Nucleus accumbens (tissue), 56 donors: ENCODE results near the gene HOXA2.

Experiments used
- DNase-seq, 56 donors: peaks; one replicate each; lab custom pipeline; 2025; lab: John Stamatoyannopoulos, UW

HOXA2 gene

DNA sequence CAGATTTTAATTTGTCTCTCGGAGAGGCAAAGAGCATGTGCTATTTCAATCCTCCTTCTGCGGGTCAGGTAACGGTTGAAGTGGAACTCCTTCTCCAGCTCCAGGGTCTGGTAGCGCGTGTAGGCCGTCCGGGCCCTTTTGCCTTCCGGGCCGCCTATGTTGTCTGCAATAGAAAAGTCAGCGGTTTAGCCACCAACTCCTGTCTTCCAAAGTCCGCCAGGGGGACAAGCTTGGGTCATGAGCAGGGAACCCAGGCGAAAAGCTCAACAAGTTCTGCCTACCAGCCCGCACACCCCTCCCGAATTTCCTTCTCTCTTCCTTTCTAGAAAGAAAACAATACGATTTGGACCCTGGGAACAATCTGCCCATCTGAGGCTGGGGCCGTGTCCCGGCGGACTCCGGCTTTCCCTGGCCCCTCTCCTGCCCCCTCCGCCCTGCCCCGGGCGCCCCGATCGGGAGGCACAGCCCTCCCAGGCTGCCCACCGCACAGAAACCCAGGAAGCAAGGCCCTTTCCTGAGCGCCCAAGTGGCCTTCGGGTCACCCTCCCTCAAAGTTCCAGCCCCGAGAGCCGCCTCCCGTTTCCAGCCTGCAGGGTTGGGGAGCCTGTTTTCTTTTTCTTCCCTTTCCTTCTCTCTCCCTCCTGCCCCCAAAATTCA lies 39.6 kb upstream of the HOXA2 start:
- DNase-seq: no peak

DNA sequence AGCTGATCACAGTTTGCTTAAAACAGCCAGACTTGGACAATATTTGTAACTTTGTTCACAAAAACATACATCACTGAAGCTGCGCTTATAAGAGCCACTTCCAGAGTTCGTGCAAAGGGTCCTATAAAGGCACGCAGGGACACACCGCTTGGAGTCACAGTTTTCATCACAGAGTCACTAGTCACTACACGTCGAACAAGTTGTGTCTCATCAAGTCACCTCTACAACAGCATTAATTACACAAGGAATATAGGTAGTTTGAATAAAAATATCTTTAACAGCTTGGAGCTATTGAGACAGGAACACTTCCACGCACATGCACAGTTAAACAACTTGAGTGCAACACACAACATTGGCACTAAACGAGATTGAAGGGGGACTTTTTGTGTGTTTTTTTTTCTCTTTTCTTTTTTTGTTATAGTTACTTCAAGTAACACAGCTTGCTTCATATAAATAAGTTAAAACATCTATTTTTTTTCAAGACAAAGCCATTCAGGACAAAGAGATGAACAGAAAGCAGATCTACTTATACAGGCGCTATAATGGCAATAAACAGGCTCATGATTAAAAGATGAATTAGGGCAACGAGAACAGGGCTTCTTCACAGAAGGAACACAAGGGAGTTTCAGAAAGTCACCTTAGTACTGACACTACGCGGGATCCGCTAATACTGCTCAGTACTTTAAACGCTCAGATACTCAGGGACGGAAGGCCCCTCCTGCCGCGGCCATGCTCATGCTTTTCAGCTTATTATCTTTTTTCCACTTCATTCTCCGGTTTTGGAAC lies 38.8 kb upstream of the HOXA2 start:
- DNase-seq: no peak

DNA sequence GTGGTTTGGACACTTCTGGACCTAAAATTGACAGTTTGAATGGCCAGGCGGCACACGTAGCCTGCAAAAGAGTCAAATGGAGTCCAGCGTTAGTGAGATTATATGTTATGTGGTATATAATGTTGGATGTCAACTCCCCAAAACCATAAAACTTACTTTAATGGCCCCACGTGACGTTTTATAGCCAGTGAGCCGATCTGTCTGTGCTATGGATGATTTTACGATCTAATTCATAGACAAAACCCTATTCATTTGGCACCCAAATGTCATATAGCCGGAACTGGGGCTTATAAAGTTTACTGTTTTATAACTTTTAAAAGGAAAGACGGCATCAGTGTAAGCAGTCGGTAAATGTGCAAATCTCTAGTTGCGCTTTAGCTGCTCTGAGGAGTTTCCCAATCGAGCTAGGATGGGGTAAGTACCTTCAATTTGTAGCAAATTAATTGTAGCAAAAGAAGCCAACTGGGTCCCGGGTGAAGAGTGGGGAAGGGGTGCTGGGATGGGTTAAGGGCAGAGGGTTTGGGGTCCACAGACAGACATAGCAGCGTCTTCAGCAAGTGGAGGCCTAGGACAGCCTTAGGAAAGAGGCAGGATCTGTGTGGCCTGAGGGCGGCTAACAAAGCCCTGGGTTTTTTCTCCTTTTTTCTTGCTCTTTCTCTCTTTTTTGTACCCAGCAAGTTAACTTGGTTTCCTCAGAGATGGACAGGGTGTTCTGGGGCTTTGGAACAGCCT lies 37.8 kb upstream of the HOXA2 start:
- no peak for DNase-seq

DNA sequence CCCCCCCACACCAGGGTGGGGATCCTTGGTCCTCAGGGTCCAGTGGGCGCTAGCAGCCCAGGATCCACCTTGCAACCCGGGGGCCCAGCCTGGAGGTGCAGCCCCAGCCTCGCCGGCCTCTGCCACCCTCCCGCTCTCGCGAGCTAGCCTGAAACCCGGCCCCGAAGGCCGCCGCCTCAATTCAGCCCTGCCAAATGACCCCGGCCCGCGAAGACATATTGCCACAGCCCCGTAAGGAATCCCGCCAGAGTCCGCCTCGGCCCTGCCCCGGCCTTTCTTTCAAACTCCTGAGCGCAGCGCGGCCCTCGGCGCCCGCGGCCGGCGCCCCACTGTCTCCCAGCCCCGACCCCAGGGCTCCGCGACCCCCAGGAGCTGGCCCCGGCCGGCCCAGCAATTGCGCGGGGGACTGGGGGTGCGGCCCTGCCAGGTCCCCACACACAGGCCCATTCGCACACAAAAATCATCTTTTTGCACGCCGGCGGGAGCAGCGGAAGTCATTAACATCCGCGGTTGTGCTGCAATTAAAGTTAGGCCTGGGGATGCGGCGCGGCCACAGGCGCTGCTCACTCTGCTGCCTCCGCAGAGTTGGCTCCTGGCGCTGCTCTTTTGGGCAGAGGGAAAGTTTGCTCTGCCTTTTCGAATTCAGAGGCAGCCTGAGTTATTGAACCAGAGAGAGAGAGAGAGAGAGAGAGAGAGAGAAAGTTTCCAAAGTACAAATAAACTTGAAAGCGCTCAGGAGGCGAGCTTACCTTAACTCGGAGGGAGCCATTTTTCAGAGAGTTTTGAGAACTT lies 37.0 kb upstream of the HOXA2 start:
- DNase-seq: no peak

DNA sequence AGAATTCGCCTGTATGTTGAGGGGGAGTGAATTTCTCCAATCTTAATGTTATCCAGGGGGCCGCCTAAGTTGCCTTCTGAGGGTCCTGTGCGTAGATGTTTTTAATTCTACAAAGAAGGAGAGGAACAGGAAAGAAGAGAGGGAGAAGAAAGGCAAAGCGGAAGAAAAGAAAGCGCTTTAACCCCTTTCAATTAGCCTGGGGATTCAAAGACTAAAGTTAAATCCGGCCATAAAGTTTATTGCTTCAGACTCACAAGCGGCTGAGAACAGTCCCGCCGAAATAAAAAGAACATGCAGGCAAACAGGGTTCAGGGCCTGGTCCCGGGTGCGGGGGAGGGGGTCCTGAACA lies 36.5 kb upstream of the HOXA2 start:
- no peak for DNase-seq

DNA sequence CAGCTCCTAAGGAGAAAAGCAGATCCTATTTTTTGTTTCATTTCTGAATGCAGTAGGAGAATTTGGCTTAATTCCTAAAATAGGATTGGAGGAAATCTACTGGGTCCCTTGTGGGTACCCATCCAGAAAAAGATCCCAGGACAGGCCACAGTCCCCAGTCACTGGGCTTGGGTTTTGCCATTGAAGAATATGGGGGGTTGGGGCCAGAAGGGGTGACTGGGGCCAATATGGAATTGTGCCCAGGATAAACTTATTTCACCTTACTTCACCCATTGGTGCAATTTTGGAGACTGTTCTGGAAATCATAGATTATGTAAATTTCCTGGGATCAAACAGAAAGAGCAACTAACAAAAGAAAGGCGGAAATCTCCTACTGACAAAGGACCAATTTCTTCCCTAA lies 36.0 kb upstream of the HOXA2 start:
- no peak for DNase-seq

DNA sequence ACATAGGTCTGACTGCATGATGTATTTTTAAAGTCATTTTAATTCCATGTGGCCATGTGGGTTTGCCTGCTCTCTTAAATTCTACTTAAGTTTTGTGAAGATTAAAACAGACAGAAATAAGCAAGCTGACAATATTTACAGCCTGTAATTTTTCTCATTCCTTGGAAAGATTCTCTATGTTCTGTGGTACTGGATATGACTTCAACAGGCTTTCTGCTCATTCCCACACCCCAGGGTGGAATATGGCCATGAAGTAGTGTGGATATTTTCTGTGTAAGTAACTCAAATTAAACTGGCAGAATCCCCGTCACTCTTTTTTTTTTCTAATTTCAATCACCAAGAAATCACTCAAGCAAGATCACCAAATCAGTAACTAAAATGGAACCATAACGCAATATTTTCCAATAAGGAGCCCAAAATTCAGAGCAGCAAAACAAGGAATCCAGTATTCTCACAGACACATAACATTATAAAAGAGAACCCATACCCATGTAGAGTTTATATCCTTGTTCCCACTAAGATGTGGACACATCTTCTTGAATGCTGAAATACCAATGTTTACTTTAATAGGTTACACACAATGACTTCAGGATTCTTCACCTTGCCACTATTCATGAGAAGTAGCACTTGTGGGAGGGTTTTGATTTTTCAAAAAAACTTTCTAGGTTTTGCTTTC lies 35.3 kb upstream of the HOXA2 start:
- no peak for DNase-seq

DNA sequence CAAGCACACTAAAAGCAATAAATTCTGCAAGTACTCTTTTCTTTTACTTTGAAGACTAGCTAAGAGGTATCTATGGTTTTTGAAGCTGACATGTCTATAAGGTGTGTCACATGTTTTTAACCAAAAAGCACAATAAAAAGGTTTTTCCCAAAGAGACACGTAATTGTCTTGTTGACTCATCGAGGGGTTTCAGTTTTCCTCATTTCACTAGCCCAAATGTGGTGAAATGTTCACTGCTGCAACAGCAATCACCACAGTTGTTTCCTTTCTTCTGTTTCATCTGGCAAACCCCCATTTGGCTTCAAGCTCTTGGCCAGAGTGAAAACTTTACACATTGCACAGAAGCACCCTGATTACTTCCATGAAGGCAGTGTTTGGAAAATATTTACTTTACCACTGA lies 31.9 kb upstream of the HOXA2 start:
- DNase-seq: no peak

DNA sequence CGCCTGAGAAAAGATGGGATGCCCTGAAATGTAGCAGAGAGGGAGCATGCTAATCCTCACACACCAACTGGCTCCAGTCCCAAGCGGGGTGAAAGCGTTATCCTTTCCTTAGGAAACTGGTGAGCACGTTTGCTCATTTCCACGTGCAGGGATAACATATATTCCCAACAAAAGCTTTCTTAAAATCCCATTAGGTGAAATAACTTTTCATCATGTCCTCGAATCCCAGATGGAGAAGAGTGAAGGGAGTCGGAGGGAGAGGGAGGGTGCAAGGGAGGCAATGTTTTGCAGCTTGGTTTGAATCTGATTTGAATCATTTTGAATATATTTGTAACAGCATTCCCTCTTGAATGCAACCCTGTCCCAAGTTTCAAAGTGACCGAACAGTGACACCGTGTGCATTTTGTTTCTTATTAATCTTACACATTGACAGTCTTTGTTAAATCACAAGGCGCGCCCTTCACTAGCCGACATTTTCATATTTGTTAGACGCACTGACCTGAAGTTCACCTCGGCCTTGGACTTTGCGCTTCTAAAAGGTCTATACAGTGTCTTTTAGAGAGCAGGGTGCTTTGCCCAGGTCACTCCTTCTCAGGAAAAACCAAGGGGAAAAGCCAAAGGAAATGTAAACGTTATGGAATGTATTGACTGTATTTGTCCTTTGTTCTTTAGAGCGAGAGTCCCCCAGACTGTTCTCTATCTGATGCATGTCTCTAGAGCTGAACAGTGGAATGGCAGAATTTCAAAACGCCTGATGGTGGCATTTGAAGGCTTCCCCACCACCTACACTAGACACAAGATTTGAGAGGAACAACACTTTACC lies 31.1 kb upstream of the HOXA2 start:
- DNase-seq: no peak

DNA sequence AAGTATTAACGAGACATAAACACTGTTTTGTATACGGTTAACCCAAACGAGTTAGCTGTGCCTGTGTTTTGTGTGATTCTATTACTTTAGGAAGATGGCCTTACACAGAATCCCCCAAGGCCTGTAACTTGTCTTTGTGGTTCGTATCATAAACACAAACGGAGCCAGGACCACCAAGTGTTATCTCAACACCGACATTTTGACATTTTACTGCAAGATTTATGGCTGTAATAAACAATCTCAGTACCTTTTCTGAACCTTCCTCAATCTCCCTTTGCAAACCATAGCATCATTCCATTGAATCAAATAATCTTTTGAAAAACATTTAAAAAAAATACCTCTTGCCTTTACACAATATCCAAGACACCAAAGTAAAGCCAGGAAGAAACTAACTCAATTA lies 30.5 kb upstream of the HOXA2 start:
- DNase-seq: no peak

DNA sequence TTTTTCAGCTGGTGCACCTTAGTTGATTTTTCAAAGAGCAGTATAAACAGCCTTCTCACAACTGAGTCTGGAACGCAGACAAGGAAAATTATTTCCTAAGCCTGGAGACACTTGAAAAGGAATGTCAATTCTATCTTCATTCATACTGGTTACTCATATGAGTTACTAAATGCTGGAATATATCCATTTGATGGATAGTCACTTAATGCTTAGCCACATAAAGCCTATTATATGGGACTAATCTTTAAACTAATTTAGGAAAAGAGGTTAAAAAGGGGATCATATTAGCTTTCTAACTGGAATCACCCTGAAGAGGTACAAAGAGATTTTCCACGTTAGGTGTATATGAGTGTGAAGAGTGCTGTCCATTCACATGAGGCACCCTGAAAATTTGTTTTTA lies 29.7 kb upstream of the HOXA2 start:
- no peak for DNase-seq

DNA sequence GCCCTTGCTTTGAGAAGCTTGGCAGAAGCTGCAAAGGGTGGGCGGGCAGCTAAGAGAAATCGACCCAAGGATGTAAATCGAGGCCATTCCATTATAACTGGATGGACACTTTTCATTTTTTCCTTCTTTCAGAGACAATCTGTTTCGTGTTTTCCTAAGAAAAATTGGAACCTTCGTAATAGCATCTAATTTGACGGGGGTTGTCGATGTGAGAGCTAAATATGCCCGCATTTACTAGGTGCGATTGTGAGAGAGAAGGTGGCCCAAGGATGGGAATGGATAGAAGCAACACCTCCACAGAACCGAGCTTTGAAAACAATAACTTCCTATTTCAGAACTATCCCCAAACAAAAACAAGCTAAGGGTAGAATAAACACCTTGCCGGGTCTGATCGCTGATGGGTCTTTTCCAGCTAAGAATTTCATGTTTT lies 28.9 kb upstream of the HOXA2 start:
- DNase-seq: no peak

DNA sequence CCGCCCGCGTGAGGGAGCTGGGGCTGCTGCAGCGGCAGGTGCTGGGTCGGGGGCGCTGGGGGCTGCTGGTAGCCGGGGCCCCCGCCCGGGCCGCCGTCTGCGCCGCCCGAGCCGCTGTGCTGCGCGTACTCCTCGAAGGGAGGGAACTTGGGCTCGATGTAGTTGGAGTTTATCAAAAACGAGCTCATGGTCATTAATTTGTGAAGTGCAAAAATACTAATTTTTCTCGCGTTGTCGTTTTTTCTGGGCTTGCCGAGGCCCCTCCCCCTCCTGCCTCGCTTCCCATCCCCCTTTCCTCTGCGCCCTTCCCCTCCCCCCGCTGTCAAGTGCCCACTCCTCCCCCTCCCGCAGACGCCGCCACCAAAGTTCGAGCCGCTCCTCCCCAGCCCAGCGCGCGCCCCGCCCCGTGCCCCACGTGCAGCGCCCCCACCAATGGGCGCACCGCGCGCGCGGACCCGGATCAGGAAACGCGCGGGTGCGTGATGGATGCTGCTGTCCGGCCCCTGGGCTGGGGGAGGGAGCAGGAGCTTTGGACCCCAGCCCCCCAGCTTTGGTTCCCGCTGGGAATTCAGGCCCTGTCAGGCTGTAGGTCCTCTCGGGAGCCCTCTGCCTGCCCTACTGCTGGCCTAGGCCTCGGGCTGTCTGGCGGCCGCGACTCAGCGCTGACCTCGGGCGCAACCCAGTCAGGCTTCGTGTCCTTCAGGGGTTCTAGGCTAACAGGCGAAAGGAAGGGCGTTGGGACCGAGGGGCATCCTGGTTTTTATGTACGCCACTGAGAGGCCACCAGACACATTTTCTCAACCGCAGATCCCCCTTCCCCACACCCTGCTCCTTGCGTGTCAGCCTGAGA lies 28.3 kb upstream of the HOXA2 start, which contains the start of gene HOXA4:
TSS of gene HOXA4 (minus strand) at position 218 of the 850 bp plus-strand sequence. CDS start at position 194, 24 bp downstream.
- DNase-seq: peak in 7 of 56 donors; percentile 2 to 32 (median 5)

DNA sequence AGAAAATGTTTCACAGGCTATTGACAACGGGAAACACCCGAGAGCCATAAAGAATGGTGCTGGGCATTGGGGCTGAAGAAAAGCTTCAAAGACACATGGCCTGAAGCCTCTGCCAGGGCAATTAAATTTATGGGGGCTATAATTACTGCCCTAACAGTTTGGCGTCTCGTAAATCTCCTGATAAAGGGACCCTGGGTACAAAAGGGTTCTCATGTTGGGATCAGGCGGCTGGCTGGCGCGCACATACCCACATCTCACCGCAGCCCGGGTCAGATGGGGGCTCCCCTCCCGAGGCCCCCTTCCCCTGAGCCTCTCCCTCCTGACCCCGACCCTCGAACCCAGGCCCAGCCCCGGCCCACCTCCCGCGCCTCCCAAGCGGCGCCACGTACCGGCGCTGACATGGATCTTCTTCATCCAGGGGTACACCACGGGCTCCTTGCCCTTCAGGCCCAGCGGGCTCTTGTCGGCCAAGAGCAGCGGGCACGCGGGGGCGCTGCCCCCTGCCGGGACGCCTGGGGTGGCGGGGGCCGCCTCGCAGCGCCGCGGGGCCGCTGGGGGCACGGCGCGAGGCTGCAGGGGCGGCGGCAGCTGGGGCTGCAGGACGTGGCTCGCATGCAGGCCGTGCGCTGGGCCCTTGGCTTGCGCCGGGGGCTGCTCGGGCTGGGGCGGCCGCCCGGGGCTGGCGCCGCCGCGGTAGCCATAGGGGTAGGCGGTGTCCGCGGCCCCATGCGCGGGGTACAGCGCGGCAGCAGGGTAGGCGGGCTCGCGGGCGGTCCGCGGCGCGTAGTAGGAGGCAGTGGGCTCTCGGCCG lies 27.5 kb upstream of the HOXA2 start:
- no peak for DNase-seq

DNA sequence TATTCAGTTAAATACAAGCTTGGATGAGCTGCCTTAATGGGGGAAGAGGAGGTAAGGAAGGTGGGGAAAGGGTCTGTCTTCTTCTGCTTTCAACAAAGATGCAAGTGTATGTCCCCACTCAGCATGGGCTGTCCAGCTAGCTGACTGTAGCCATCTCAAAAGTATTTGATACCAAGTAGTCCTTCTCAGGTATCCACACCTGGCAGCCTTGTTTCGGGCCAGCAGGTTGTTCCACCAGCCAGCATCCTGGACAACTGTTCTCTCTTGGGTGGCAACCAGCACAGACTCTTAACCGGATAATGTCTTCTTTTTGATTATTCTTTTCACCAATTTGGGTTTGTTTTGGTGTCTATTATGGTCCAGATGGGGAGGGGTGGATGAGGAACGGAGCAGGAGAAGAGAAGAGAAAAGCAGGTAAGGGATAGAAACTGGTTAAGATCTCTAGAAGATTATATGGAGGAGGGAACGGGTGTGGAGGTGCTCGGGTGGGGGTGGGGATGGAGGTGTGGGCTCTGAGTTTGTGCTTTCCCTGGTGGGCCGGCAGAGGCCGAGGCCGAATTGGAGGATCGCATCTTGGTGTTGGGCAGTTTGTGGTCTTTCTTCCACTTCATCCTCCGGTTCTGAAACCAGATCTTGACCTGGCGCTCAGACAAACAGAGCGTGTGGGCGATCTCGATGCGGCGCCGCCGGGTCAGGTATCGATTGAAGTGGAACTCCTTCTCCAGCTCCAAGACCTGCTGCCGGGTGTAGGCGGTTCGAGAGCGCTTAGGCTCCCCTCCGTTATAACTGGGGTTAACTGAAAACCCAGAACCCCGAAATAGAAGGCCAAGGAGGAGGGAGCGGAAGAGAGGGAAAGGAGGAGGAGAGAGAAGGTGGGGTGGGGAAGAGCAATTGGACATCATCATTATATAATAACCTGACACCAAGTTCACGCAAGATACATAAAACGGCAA lies 26.6 kb upstream of the HOXA2 start:
- no peak for DNase-seq

DNA sequence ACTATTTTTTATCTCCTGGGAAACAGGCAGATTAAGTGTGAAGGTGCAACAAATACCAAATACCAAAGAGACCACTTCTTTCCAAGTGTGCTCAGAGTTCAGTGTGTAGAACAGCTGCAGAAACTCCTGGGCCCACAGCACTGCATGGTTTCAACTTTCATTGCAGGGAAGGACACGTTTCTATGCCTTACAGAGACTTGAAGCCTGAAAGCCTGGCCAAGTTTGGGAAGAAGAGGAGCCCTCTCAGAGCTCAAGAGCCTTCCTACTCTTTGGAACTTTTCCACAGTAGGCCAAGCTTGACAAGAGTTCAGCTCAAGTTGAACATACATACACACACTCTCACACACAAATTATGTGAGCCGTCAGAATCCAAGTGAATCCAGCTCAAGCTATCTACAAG lies 25.6 kb upstream of the HOXA2 start:
- no peak for DNase-seq
